SK-N-SH (cell line): Measurements from ENCODE around the gene MRPS5.

Experiments used
- CTCF ChIP-seq: fragments of 200-600 bp; sonication (generic); IDR thresholded peaks from 2 replicates; pipeline ENCODE4 v1.6.1; 2017; ENCODE audit warnings: antibody characterized with exemption, mild to moderate bottlenecking, moderate library complexity
- EZH2phosphoT487 ChIP-seq: fragments of 200-600 bp; sonication (generic); IDR thresholded peaks from 2 replicates; pipeline ENCODE4 v1.6.1; 2017; ENCODE audit warnings: low read depth, mixed run types, mild to moderate bottlenecking, antibody characterized with exemption, moderate library complexity, borderline replicate concordance
- FOSL2 ChIP-seq: IDR thresholded peaks from 2 replicates; pipeline ENCODE4 v1.4.0; 2012; ENCODE audit warnings: low read depth, mild to moderate bottlenecking, moderate library complexity, borderline replicate concordance
- SIN3A ChIP-seq: IDR thresholded peaks from 2 replicates; pipeline ENCODE4 v1.6.1; 2012; ENCODE audit warnings: low read depth, mild to moderate bottlenecking, low read length, moderate library complexity, borderline replicate concordance

- TF ChIP-seq CTCF = no peak
- TF ChIP-seq EZH2phosphoT487 = no peak
- TF ChIP-seq SIN3A = no peak
- TF ChIP-seq FOSL2 = no peak
Observed at GRCh38 chr2:95040426-95040825, 81.2 kb downstream of the MRPS5 start.
